Erythroblast (primary cell): Measurements from ENCODE around the gene GNB1L.

Experiments
- DNase-seq, 2 experiments: peaks; one replicate each; lab custom pipeline; 2025; lab: John Stamatoyannopoulos, UW
- GATA1 ChIP-seq: IDR thresholded peaks from 2 replicates; pipeline ENCODE4 v1.6.1; 2011; ENCODE audit warnings: low read depth, mild to moderate bottlenecking, control low read depth, low read length, moderate library complexity
- POLR2A ChIP-seq: IDR thresholded peaks from 2 replicates; pipeline ENCODE4 v1.6.1; 2011; ENCODE audit warnings: mild to moderate bottlenecking, low read length

The GNB1L gene, protein sequence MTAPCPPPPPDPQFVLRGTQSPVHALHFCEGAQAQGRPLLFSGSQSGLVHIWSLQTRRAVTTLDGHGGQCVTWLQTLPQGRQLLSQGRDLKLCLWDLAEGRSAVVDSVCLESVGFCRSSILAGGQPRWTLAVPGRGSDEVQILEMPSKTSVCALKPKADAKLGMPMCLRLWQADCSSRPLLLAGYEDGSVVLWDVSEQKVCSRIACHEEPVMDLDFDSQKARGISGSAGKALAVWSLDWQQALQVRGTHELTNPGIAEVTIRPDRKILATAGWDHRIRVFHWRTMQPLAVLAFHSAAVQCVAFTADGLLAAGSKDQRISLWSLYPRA

DNA sequence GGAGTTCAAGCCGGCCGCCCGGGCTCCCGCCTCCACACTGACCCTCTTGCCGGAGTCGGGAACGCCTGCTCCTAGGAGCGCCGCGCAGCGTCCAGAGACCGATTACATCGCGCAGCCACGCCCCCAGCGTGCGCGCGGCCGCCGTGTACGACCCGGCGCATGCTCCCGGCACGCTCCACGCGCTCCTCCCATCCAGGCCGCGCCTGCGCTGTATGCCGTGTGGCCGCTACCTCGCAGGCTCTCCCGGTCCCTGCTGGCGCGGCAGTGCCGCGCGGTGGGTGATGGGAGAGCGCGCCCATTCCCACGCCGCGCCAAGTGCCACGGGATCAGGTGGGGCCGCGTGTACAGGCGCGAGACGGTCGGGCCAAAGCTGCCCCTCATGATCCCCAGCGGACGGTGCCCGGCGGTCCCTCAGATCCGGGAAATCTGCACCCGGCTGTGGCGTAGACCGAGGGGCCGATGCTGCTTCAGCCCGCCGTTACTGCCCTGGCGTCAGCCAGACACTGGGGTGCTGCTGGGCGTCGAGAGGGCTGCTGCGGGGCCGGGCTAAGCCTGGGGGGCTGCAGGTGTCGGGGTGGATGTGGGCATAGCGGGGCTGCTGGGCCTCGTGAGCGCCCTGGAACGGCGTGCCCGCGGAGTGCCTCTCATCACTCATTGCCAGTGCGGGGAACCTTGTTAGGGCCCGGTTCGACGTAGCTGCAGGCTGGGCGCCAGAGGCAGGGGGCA, at the start of gene GNB1L, which contains the start of gene RTL10:
Gene GNB1L, minus strand, starts transcription at position 97 of the 726 bp plus-strand sequence. CDS start 33,519 bp downstream, outside the sequence.
Gene RTL10, minus strand, starts transcription at position 97 of the 726 bp plus-strand sequence. CDS start 2,613 bp downstream, outside the sequence.
- TF ChIP-seq POLR2A (peak; percentile 96), GATA1 (no peak)
- peak; percentile 98 to 99 for DNase-seq

DNA sequence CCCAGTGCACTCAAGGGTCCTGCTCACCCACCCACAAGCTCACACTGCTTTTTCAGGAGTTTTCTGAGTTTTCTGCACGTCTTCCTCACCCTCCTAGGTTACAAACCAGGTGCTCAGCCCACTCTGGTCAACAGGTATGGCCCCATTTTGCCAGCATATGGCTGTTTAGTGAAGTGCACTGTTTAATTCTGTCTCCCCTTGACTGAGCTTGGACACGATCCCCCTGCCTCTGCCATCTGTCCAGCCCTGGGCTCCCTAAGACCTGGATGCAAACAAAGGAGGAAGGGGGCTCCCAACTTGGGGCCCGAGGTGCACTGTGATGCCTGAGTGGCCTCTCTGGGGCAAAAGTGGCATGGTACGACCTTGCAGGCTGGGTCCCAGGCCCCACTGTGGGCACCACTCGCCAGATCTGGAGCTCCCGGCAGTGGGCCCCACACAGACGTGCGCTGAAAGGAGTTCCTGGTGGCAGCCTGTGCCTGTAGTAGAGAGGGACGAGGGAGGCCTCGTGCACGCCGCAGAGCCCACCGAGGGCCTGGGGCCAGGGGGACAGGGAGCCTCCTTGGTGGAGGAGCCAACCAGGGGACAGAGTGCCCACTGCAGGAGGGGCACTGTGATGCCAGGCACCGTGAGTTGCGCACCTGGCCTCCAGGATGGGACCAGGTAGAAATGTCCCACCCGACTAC, 49.6 kb upstream of the GNB1L start:
- DNase-seq: no peak
- no peak for TF ChIP-seq POLR2A
- no peak for TF ChIP-seq GATA1

DNA sequence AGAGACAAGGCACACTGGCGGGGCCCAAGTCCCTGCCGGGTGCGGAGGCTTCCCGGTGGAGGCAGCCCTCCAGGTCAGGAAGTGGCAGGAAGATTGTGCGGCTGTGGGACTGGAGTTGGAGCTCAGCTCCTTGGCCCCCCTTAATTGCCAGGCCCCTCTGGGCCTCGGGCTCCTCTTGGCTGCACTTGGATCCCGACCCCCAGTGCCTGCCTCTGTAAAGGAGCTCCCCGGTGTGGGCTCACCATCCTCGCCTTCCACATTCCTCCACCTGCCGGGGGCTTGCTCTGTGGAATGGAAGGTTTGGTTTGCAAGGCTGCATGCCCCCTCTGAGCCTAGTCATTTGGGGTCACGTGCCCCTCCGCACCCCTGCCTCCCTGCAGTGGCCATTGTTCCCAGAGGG, 48.8 kb upstream of the GNB1L start:
- no peak for DNase-seq
- TF ChIP-seq GATA1 (no peak), POLR2A (no peak)

DNA sequence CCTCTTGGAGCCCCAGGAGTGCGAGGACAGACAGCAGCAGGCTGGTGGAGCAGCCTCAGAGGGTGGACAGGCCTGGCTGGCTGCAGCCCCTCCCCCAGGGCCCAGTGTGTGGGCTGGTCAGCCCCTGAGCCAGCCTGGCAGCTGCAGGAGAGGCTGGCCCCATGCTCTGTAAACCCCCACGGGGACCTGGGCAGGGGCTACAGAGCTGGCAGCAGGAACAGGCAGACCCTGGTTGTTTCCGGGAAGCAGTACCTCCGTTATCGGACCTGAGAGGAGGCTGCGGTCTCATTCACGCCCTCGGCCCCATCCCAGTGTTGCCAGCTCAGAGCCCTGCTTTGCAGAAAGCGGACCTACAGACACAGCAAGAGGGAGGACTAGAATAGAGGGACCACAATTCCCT, 48.4 kb upstream of the GNB1L start:
- DNase-seq: no peak
- TF ChIP-seq POLR2A (no peak), GATA1 (no peak)

DNA sequence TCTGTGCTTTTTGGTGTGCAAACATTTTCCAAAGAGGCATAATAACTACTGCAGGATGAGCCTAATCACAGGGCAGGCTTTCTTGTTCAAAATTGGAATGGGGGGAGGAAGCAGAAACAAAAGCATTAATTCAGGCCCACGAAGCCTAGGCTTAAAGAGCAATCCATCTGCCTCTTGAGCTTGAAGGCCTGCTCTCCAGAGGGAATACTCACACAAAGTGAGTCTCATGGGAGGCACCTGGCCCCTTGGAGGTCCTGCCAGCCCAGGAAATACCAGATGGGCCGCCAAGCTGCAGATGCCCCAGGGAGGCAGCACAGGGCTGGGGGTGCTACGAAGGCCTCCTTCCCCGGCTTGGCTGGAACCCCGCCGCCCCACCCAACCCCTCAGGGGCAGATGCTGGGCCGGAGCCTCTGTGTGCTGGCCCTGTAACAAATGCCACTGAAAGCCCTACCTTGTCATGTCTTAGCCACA, 47.6 kb upstream of the GNB1L start:
- DNase-seq: no peak
- no peak for TF ChIP-seq POLR2A
- no peak for TF ChIP-seq GATA1

DNA sequence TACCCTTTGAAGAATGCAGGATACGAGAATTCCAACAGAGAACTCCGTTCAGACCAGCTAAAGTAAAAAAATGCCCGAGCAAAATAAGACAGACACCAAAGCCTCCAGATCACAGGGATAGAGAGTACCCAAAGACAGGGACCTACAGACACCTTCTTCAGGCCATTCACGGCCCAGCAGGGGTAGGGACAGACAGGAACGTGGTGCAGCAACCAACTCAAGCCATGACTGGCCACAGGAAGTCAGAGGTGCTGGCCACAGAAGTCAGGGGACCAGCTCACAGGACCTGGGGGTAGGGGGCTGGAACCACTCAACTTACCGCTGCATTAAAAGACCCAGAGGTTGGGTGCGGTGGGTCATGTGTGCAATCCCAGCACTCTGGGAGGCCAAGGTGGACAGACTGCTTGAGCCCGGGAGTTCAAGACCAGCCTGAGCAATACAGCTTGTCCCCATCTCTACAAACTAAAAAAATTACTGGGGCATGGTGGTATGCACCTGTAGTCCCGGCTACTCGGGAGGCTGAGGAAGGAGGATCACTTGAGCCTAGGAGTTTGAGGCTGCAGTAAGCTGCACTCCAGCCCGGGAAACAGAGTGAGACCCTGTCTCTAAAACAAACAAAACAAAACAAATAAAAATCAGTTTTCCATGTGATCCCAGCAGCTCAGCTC, 47.0 kb upstream of the GNB1L start:
- DNase-seq: no peak
- no peak for TF ChIP-seq POLR2A
- no peak for TF ChIP-seq GATA1

DNA sequence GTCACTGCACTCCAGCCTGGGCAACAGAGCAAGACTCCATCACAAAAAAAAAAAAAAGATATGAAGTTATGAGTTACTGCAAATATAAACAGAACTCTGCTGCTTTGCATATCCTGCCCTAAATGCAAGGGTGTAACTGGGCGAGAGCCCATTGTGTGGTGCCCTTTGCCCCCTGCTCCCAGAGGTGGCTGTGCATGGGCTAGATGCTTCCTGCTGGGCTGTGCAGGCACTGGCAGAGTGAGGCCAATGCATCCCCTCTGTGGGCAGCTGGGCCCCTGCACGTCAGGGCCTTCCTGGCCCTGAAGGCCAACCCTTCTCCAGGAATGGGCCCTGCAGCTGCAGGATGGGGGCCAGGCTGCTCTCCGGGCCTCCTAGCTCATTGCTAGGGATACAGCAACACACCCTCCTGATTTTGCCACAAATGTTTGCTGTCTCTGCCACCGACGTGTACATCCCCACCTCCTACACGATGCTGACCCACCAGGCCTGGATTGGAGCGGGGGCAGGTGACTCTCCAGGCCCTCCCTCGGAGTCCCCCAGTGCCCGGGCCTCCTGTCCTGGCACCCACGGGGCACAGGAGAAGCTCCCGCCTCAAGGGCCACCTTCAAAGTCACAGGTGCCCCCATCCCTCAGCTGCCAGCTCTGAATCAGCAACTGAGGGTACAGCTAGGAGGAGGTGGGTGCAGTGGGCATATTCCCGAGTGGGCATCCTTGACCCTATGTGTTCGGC, 46.2 kb upstream of the GNB1L start:
- DNase-seq: no peak
- TF ChIP-seq GATA1 (no peak), POLR2A (no peak)

DNA sequence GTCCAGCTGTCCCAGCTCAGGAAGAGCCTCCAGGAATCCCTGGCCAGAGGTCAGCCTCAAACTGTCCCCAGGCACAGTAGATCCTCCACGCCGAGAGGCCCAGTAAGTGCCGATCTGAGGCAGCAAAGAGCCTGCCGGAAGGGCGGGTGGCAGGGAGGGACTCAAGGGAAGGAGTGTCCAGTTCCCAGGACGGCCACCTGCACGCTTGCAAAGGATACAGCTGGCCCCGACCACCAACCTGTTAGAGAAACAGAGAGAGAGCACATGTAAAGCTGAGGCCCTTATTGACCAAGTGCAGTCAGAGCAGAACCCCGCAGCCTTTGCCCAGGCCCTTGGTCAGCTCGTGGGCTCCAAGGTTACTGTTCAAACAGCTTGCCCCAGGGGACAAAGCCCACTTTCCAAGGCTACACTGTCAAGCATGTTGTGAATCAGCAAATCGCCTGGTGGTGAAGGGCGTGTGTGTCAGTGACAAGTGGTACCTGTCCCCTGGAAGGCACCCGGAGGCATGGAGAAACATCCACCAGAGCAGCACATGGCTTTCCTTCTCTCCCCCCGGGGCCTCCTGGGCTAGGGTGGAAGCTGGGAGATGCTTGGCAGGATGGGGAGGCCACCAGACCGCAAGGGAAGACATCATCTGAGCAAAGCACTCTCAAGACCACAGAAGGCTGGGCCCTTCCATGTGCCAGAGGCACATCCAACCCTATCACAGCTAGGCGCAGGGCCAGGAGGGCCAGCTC, 44.3 kb upstream of the GNB1L start:
- DNase-seq: no peak
- TF ChIP-seq GATA1 (no peak), POLR2A (no peak)

DNA sequence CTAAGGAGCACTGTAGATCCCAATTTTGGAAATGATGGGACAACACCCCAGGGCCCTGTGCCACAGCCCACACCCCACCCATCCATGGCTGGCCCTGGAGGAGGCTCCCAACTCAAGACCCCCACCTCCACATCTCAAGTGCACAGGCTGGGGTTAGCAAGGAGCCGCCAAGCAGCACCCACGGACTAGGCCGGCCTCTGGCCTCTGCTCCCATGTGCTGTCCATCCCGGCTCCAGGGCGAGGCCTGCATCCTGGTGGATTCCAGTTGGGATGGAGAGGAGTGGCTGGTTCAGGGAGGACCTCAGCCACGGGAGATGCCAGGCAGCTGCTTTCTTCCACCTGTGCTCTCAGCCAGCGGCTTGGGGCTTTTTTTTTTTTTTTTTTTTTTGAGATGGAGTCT, 43.5 kb upstream of the GNB1L start:
- no peak for DNase-seq
- TF ChIP-seq GATA1: no peak
- TF ChIP-seq POLR2A: no peak

DNA sequence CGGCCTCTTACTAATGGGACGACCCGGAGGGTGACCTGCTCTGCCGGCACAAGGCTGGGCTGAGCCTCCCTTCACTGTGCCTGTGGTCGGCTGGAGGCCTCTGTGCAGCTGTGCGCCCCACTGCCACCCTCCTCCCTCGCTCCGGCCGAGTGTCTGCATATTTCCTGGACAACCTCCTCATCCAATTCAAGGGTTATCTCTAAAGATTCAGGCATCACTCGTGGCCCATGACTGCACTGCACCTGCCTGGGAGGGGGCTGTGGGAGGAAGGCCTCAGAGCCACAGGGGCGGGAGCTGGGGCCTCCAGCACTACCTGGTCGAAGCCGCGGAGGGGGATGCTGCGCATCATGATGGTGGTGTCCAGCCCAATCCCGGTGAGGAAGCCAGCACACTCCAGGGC, 43.1 kb upstream of the GNB1L start:
- TF ChIP-seq POLR2A: no peak
- no peak for TF ChIP-seq GATA1
- DNase-seq: no peak

DNA sequence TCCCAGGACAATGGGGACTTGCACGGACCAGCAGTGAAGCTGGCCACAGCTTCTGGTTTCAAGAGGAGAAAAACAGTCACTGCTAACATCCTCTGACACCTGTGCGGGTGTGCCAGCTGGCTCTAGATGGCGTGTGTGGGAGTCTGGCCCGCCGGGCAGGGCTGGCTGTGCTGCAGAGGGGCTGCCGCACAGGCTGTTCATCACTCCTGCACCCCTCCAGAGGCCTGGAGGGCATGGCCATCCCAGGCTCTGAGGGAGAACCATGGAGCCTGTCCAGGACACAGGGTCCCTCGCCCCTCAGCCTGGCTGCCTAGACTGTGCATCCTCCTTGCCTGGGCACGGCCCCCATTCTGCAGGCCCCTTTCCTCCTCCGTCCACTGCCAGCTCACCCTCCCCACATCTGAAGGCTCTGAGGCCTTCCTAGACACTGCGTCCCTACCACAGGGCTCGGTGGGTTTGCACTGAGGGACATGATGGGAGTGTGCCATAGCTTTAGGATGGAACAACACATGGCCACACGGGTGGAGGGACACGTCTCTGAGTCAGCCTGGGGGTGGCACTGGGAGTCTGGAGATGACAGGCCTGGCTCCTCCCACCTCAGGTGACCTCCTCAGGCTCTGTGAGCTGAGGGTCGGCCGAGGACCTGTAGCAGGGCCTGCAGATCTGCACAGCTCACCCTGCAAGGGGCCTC, 42.1 kb upstream of the GNB1L start:
- TF ChIP-seq GATA1: no peak
- no peak for DNase-seq

DNA sequence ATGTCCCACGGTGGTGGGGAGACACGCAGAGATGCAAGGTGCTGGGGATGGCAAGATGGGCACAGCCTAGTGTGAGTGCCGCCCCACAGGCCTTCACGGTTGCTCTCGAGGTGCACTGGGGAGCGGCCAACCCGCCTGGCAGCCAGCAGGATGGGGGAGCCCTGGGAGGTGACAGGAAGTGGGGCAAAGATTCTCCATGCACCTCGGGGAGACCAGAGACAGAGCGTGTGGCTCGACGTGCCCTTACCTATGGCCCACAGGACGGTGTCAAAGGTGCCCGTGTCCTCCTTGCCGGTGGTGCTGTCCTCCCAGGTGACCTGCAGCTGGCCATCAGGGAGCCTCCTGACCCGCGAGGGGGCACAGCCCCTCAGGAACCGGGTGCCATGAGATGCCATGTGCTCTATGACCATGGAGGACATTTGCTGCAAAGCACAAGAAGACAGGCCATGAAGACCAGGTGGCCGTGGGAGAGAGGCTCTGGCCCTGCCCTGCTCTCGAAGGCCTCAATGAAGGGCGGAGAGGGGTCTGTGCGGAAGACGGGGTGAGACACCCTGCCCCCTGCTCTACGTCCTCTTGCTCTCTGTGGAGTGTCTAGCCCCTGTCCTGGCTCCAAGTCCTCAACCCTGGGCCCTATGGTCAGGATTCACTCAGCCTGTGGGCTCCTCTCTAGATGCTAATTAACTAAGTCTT, 40.6 kb upstream of the GNB1L start:
- no peak for DNase-seq
- TF ChIP-seq GATA1 (no peak), POLR2A (no peak)
